Measurements from ENCODE around the gene GLG1. TPM values are rescaled to one million over a fixed set of nuclear protein-coding genes. Genes with fewer than 3 reads are reported as not detected.
A peak's percentile ranks its signal among the peaks of the same experiment; 100 is the strongest.

The GLG1 gene
- total RNA-seq, 1 donor from 2014 or later = 153 TPM

GRCh38 chr16:74652249-74652648 is 45.3 kb upstream of the GLG1 start:
- Histone ChIP-seq H3K27me3 (ENCODE audit: insufficient read depth, low read length) (no peaks in the 10 kb centered on the region), H3K4me3 (ENCODE audit: insufficient read depth, low read depth, low read length) (no peak overlapping the region), H2AFZ (ENCODE audit: low read depth, low read length) (no peak overlapping the region), H3K4me1 (ENCODE audit: insufficient read depth, low read length) (peaks cover 6% of the 10 kb centered on the region), H3K79me2 (ENCODE audit: insufficient read depth, low read length) (peaks cover 79% of the 10 kb centered on the region), H3K9ac (ENCODE audit: low read length) (no peak overlapping the region), H3K4me2 (ENCODE audit: low read length) (no peak overlapping the region), H3K27ac (ENCODE audit: low read depth, low read length) (no peak overlapping the region), H3K36me3 (ENCODE audit: insufficient read depth, low read length) (peaks cover 28% of the 10 kb centered on the region), H3K9me3 (ENCODE audit: insufficient read depth, low read depth, low read length) (no peaks in the 10 kb centered on the region), H4K20me1 (ENCODE audit: insufficient read depth, low read length) (peaks cover 42% of the 10 kb centered on the region)
- H3K9me3 Mint-ChIP-seq (ENCODE audit: unreplicated experiment) = no peaks in the 10 kb centered on the region
- no peak for DNase-seq (ENCODE audit: low read depth)
- no peak for FAIRE-seq
- H3K27me3 Mint-ChIP-seq (ENCODE audit: low read depth, unreplicated experiment) = no peaks in the 10 kb centered on the region
- H3K4me1 Mint-ChIP-seq (ENCODE audit: low read depth, unreplicated experiment) = peaks cover 12% of the 10 kb centered on the region
- peaks cover 2% of the 10 kb centered on the region for H3K36me3 Mint-ChIP-seq (ENCODE audit: low read depth, unreplicated experiment)
- no peak overlapping the region for H3K4me3 Mint-ChIP-seq (ENCODE audit: unreplicated experiment)
- TF ChIP-seq EZH2 (IDR thresholded peaks at IDR 0.05; ENCODE audit: insufficient read depth, low read length) (no peak), CTCF (IDR thresholded peaks at IDR 0.05; ENCODE audit: insufficient read depth, low read depth, low read length) (no peak)
- no peak overlapping the region for H3K27ac Mint-ChIP-seq (ENCODE audit: unreplicated experiment)

GRCh38 chr16:74651841-74652240 is 44.9 kb upstream of the GLG1 start:
- peaks cover 12% of the 10 kb centered on the region for H3K4me1 Mint-ChIP-seq (ENCODE audit: low read depth, unreplicated experiment)
- no peak overlapping the region for H3K27ac Mint-ChIP-seq (ENCODE audit: unreplicated experiment)
- H3K27me3 ChIP-seq (ENCODE audit: insufficient read depth, low read length) = no peaks in the 10 kb centered on the region
- no peaks in the 10 kb centered on the region for H3K27me3 Mint-ChIP-seq (ENCODE audit: low read depth, unreplicated experiment)
- no peak for FAIRE-seq
- H3K36me3 Mint-ChIP-seq (ENCODE audit: low read depth, unreplicated experiment) = peaks cover 2% of the 10 kb centered on the region
- peaks cover 7% of the 10 kb centered on the region for H3K4me1 ChIP-seq (ENCODE audit: insufficient read depth, low read length)
- peaks cover 75% of the 10 kb centered on the region for H3K79me2 ChIP-seq (ENCODE audit: insufficient read depth, low read length)
- H3K27ac ChIP-seq (ENCODE audit: low read depth, low read length) = no peak overlapping the region
- no peaks in the 10 kb centered on the region for H3K9me3 Mint-ChIP-seq (ENCODE audit: unreplicated experiment)
- H3K9ac ChIP-seq (ENCODE audit: low read length) = no peak overlapping the region
- no peak overlapping the region for H3K4me2 ChIP-seq (ENCODE audit: low read length)
- H3K9me3 ChIP-seq (ENCODE audit: insufficient read depth, low read depth, low read length) = no peaks in the 10 kb centered on the region
- no peak overlapping the region for H3K4me3 ChIP-seq (ENCODE audit: insufficient read depth, low read depth, low read length)
- TF ChIP-seq EZH2 (IDR thresholded peaks at IDR 0.05; ENCODE audit: insufficient read depth, low read length) (no peak), CTCF (IDR thresholded peaks at IDR 0.05; ENCODE audit: insufficient read depth, low read depth, low read length) (no peak)
- H3K4me3 Mint-ChIP-seq (ENCODE audit: unreplicated experiment) = no peak overlapping the region
- no peak for DNase-seq (ENCODE audit: low read depth)
- H4K20me1 ChIP-seq (ENCODE audit: insufficient read depth, low read length) = peaks cover 38% of the 10 kb centered on the region
- no peak overlapping the region for H2AFZ ChIP-seq (ENCODE audit: low read depth, low read length)
- peaks cover 28% of the 10 kb centered on the region for H3K36me3 ChIP-seq (ENCODE audit: insufficient read depth, low read length)

GRCh38 chr16:74650966-74651567 is 44.2 kb upstream of the GLG1 start:
- no peak overlapping the region for H3K4me3 ChIP-seq (ENCODE audit: insufficient read depth, low read depth, low read length)
- no peak overlapping the region for H3K27ac ChIP-seq (ENCODE audit: low read depth, low read length)
- H3K4me1 ChIP-seq (ENCODE audit: insufficient read depth, low read length) = peaks cover 11% of the 10 kb centered on the region
- H3K27ac Mint-ChIP-seq (ENCODE audit: unreplicated experiment) = no peak overlapping the region
- peaks cover 2% of the 10 kb centered on the region for H3K36me3 Mint-ChIP-seq (ENCODE audit: low read depth, unreplicated experiment)
- TF ChIP-seq EZH2 (IDR thresholded peaks at IDR 0.05; ENCODE audit: insufficient read depth, low read length) (no peak), CTCF (IDR thresholded peaks at IDR 0.05; ENCODE audit: insufficient read depth, low read depth, low read length) (peak; percentile 51)
- FAIRE-seq = no peak
- peaks cover 12% of the 10 kb centered on the region for H3K4me1 Mint-ChIP-seq (ENCODE audit: low read depth, unreplicated experiment)
- H3K4me2 ChIP-seq (ENCODE audit: low read length) = no peak overlapping the region
- no peak overlapping the region for H3K4me3 Mint-ChIP-seq (ENCODE audit: unreplicated experiment)
- H3K9ac ChIP-seq (ENCODE audit: low read length) = no peak overlapping the region
- no peaks in the 10 kb centered on the region for H3K27me3 Mint-ChIP-seq (ENCODE audit: low read depth, unreplicated experiment)
- H3K27me3 ChIP-seq (ENCODE audit: insufficient read depth, low read length) = no peaks in the 10 kb centered on the region
- H3K79me2 ChIP-seq (ENCODE audit: insufficient read depth, low read length) = peaks cover 73% of the 10 kb centered on the region
- DNase-seq (ENCODE audit: low read depth) = no peak
- H2AFZ ChIP-seq (ENCODE audit: low read depth, low read length) = no peak overlapping the region
- H3K36me3 ChIP-seq (ENCODE audit: insufficient read depth, low read length) = peaks cover 31% of the 10 kb centered on the region
- no peaks in the 10 kb centered on the region for H3K9me3 Mint-ChIP-seq (ENCODE audit: unreplicated experiment)
- peaks cover 32% of the 10 kb centered on the region for H4K20me1 ChIP-seq (ENCODE audit: insufficient read depth, low read length)
- no peaks in the 10 kb centered on the region for H3K9me3 ChIP-seq (ENCODE audit: insufficient read depth, low read depth, low read length)
